ENCODE measurements around the gene ZNF544.

The ZNF544 gene

DNA sequence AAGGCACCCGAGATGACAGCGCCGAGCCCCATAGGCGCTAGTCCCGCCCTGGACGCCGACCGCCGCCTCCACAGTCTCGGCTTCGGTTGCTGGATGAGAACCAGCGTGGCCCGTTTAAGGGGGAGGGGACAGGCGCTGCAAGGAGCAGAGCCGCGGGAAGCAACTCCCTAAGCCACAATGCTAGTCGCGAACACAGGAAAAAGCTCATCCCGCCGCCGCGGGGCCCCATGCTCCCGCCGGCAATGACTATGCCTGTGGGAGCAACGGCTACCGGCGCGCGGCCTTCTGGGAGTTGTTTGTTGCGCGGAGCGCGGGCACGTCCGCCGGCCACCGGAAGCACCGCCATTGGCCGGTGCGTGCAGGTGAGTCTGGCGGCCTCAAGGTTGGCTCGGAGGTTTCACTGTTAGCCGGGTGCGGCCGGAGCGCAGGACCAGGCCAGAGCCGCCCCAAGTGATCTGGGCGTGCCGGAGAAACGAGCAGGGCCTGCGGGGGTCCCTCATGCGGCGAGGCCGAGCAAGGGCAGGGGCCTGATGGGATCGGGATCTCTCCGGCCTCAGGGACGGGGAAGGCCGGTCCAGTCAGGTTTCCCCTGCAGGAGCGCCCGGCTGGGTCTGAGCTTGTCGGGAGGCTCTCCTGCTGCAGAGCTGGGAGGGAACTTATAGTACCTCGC lies at the start of gene ZNF544:
TSS of gene ZNF544 (plus strand) at position 330 of the 670 bp plus-strand sequence. CDS start 15,110 bp downstream, outside the sequence.
- TF ChIP-seq, protein P1, sequence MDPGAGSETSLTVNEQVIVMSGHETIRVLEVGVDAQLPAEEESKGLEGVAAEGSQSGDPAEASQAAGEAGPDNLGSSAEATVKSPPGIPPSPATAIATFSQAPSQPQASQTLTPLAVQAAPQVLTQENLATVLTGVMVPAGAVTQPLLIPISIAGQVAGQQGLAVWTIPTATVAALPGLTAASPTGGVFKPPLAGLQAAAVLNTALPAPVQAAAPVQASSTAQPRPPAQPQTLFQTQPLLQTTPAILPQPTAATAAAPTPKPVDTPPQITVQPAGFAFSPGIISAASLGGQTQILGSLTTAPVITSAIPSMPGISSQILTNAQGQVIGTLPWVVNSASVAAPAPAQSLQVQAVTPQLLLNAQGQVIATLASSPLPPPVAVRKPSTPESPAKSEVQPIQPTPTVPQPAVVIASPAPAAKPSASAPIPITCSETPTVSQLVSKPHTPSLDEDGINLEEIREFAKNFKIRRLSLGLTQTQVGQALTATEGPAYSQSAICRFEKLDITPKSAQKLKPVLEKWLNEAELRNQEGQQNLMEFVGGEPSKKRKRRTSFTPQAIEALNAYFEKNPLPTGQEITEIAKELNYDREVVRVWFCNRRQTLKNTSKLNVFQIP (CRISPR knock-in tag; IDR thresholded peaks at IDR 0.05; ENCODE audit: borderline replicate concordance, low read depth), result no peak
- no peak; the same call in 1 of the 3 replicates for ATAC-seq

DNA sequence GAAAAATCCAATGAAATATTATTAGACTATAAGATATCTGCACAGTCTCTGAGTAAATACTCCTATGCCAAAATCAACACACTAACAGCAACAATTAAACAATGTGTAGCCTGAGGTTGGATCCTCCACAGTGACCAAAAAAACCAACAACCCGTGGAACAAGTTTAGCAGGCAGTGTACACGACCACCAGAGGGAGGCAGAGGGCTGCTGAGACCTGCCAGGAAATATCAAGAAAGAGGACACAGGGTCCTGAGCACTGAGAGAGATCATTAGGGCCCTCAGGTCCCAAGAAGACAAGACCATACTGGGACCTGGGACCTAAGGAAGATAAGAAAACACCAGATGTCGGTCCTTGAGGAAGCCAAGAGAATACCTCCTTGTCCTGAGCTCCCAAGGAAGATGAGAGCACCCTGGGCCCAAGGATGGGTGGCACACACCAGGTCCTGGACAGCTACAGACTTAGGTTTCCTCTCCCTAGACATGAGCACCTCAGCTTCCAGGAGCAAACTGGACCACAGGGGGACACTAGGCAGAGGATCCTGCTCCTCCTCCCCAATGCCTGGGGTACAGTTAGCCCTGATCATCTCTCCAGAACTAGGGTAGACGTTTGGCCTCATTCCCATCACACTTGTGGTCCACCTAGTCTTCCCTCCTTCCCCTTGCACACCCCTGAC lies 46.7 kb upstream of the ZNF544 start:
- TF ChIP-seq SNAI2 (CRISPR knock-in tag; IDR thresholded peaks at IDR 0.05) (no peak), ESRRG (CRISPR knock-in tag; IDR thresholded peaks at IDR 0.05) (no peak), ZC3H10 (CRISPR knock-in tag; IDR thresholded peaks at IDR 0.05) (no peak), BACH2 (CRISPR knock-in tag; IDR thresholded peaks at IDR 0.05; ENCODE audit: borderline replicate concordance) (no peak), ZFP3 (CRISPR knock-in tag; IDR thresholded peaks at IDR 0.05) (no peak), TOX (CRISPR knock-in tag; IDR thresholded peaks at IDR 0.05; ENCODE audit: borderline replicate concordance) (no peak), ZNF8 (CRISPR knock-in tag; IDR thresholded peaks at IDR 0.05) (no peak), ZNF565 (CRISPR knock-in tag; conservative IDR thresholded peaks at IDR 0.05; ENCODE audit: low read depth) (no peak)
- TF ChIP-seq, protein P2, sequence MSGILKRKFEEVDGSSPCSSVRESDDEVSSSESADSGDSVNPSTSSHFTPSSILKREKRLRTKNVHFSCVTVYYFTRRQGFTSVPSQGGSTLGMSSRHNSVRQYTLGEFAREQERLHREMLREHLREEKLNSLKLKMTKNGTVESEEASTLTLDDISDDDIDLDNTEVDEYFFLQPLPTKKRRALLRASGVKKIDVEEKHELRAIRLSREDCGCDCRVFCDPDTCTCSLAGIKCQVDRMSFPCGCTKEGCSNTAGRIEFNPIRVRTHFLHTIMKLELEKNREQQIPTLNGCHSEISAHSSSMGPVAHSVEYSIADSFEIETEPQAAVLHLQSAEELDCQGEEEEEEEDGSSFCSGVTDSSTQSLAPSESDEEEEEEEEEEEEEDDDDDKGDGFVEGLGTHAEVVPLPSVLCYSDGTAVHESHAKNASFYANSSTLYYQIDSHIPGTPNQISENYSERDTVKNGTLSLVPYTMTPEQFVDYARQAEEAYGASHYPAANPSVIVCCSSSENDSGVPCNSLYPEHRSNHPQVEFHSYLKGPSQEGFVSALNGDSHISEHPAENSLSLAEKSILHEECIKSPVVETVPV (CRISPR knock-in tag; IDR thresholded peaks at IDR 0.05), result no peak
- TF ChIP-seq, protein P1 (CRISPR knock-in tag; IDR thresholded peaks at IDR 0.05; ENCODE audit: borderline replicate concordance, low read depth), result no peak
- no peak for ATAC-seq

DNA sequence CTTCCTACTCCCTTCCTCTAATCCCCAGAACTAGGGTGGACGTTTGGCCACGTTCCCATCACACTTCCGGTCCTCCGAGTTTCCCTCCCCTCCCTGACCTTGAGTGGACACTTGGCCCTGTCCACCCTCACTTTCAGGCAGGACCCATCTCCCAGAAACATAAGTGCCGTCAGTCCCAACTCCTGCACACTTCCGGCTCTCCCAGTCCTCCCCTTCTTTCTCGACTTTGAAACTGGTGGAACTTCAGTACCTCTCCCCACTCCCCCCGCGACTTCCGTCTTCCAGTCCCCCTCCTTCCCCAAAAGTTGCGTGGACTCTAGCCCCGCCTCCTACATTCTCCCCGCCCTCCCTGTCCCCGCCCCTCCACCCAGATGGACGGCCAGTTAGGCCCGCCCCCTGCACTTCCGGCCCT lies 46.1 kb upstream of the ZNF544 start:
- no peak for ATAC-seq
- no peak for TF ChIP-seq ISL1 (CRISPR knock-in tag; IDR thresholded peaks at IDR 0.05)
- TF ChIP-seq ZNF70 (CRISPR knock-in tag; IDR thresholded peaks at IDR 0.05), result no peak
- no peak for TF ChIP-seq ZNF565 (CRISPR knock-in tag; conservative IDR thresholded peaks at IDR 0.05; ENCODE audit: low read depth)
- no peak for TF ChIP-seq PPARA (CRISPR knock-in tag; IDR thresholded peaks at IDR 0.05; ENCODE audit: borderline replicate concordance)
- TF ChIP-seq, protein P3, sequence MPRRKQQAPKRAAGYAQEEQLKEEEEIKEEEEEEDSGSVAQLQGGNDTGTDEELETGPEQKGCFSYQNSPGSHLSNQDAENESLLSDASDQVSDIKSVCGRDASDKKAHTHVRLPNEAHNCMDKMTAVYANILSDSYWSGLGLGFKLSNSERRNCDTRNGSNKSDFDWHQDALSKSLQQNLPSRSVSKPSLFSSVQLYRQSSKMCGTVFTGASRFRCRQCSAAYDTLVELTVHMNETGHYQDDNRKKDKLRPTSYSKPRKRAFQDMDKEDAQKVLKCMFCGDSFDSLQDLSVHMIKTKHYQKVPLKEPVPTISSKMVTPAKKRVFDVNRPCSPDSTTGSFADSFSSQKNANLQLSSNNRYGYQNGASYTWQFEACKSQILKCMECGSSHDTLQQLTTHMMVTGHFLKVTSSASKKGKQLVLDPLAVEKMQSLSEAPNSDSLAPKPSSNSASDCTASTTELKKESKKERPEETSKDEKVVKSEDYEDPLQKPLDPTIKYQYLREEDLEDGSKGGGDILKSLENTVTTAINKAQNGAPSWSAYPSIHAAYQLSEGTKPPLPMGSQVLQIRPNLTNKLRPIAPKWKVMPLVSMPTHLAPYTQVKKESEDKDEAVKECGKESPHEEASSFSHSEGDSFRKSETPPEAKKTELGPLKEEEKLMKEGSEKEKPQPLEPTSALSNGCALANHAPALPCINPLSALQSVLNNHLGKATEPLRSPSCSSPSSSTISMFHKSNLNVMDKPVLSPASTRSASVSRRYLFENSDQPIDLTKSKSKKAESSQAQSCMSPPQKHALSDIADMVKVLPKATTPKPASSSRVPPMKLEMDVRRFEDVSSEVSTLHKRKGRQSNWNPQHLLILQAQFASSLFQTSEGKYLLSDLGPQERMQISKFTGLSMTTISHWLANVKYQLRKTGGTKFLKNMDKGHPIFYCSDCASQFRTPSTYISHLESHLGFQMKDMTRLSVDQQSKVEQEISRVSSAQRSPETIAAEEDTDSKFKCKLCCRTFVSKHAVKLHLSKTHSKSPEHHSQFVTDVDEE (CRISPR knock-in tag; IDR thresholded peaks at IDR 0.05), result no peak
- no peak for TF ChIP-seq ARNTL (CRISPR knock-in tag; IDR thresholded peaks at IDR 0.05; ENCODE audit: borderline replicate concordance, low read depth)
- TF ChIP-seq ZC3H10 (CRISPR knock-in tag; IDR thresholded peaks at IDR 0.05), result no peak
- TF ChIP-seq, protein P4, sequence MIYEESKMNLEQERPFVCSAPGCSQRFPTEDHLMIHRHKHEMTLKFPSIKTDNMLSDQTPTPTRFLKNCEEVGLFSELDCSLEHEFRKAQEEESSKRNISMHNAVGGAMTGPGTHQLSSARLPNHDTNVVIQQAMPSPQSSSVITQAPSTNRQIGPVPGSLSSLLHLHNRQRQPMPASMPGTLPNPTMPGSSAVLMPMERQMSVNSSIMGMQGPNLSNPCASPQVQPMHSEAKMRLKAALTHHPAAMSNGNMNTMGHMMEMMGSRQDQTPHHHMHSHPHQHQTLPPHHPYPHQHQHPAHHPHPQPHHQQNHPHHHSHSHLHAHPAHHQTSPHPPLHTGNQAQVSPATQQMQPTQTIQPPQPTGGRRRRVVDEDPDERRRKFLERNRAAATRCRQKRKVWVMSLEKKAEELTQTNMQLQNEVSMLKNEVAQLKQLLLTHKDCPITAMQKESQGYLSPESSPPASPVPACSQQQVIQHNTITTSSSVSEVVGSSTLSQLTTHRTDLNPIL (CRISPR knock-in tag; IDR thresholded peaks at IDR 0.05; ENCODE audit: low read depth), result no peak
- TF ChIP-seq, protein P2 (CRISPR knock-in tag; IDR thresholded peaks at IDR 0.05), result no peak
- no peak for TF ChIP-seq BACH2 (CRISPR knock-in tag; IDR thresholded peaks at IDR 0.05; ENCODE audit: borderline replicate concordance)
- TF ChIP-seq GLIS3 (CRISPR knock-in tag; IDR thresholded peaks at IDR 0.05), result no peak
- TF ChIP-seq, protein P1 (CRISPR knock-in tag; IDR thresholded peaks at IDR 0.05; ENCODE audit: borderline replicate concordance, low read depth), result no peak
- no peak for TF ChIP-seq ZNF8 (CRISPR knock-in tag; IDR thresholded peaks at IDR 0.05)
- TF ChIP-seq ESRRG (CRISPR knock-in tag; IDR thresholded peaks at IDR 0.05), result no peak
- TF ChIP-seq TCF4 (CRISPR knock-in tag; IDR thresholded peaks at IDR 0.05; ENCODE audit: borderline replicate concordance), result no peak
- TF ChIP-seq CSDC2 (CRISPR knock-in tag; IDR thresholded peaks at IDR 0.05), result no peak

All from SK-N-SH treated with all-trans-retinoic acid at 6 μM for 48 hours (cell line).